C4-2B (cell line): ENCODE data around the gene CLN5.

Experiments
- CTCF ChIP-seq: fragments of 450-650 bp; conservative IDR thresholded peaks from 2 replicates; pipeline ENCODE4 v1.5.1; 2017; ENCODE audit warnings: mild to moderate bottlenecking
- ZFX ChIP-seq: fragments of 450-650 bp; IDR thresholded peaks from 2 replicates; pipeline ENCODE4 v1.6.1; 2017

DNA sequence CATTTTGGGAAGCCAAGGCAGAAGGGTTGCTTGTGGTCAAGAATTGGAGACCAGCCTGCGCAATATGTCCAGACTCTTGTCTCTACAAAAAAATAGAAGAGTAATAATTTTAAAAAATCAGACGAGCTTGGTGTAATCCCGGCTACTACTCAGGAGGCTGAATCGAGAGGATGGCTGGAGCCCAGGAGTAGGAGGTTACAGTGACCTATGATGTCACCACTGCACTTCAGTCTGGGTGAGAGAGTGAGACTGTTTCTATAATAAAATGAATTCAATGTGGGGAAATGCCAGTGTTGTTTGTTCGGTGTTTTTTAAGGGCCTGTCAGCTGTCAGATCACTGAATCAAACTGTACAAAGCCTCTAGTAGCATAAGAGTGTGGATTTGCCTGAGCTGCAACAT lies 36.3 kb downstream of the CLN5 start:
- no peak for TF ChIP-seq CTCF
- no peak for TF ChIP-seq ZFX
